Liver (tissue), 9 donors: ENCODE results near the gene JUNB. TPM values are rescaled to one million over a fixed set of nuclear protein-coding genes. Genes with fewer than 3 reads are reported as not detected.

ENCODE experiments used
- DNase-seq: peaks from one replicate; pipeline ENCODE4 v3.0.0-alpha.2; 2017; ENCODE audit warnings: low spot score
- H3K27ac ChIP-seq, 2 donors: one replicate each; pipeline ENCODE4 v1.7.0; 2013; ENCODE audit warnings: inconsistent platforms in 2 of 2, low read length in 2 of 2, control low read depth in 1 of 2, low read depth in 1 of 2, mild to moderate bottlenecking in 1 of 2
- H3K27me3 ChIP-seq, 4 donors: one replicate each; pipeline versions ENCODE4 v1.6.1 to v1.7.0; 2013; ENCODE audit warnings: low read length in 3 of 4, inconsistent platforms in 1 of 4, mild to moderate bottlenecking in 1 of 4, moderate library complexity in 1 of 4; ENCODE audit not compliant: control insufficient read depth in 4 of 4, insufficient read depth in 4 of 4
- H3K36me3 ChIP-seq, 4 donors: one replicate each; pipeline versions ENCODE4 v1.6.1 to v1.7.0; 2013; ENCODE audit warnings: low read length in 3 of 4, mild to moderate bottlenecking in 3 of 4, low read depth in 1 of 4, moderate library complexity in 1 of 4; ENCODE audit not compliant: control insufficient read depth in 4 of 4, insufficient read depth in 3 of 4
- H3K4me1 ChIP-seq, 4 donors: one replicate each; pipeline versions ENCODE4 v1.6.1 to v1.7.0; 2013; ENCODE audit warnings: low read length in 3 of 4, mild to moderate bottlenecking in 3 of 4, moderate library complexity in 1 of 4; ENCODE audit not compliant: control insufficient read depth in 4 of 4, insufficient read depth in 4 of 4
- H3K4me3 ChIP-seq, 3 donors: one replicate each; pipeline versions ENCODE4 v1.6.1 to v1.7.0; 2013; ENCODE audit warnings: low read length in 3 of 3, control low read depth in 1 of 3, low read depth in 1 of 3, mild to moderate bottlenecking in 1 of 3
- H3K9ac ChIP-seq, 2 donors: one replicate each; pipeline ENCODE4 v1.7.0; 2013; ENCODE audit warnings: low read length in 2 of 2, mild to moderate bottlenecking in 2 of 2, moderate library complexity in 2 of 2, control low read depth in 1 of 2, low read depth in 1 of 2
- H3K9me3 ChIP-seq, 4 donors: one replicate each; pipeline versions ENCODE4 v1.6.1 to v1.7.0; 2013; ENCODE audit warnings: low read length in 3 of 4; ENCODE audit not compliant: control insufficient read depth in 4 of 4
- EGR1 ChIP-seq, 2 donors: IDR thresholded peaks; 2 replicates each; pipeline ENCODE4 v1.6.1; 2016 to 2018; ENCODE audit warnings: antibody characterized with exemption in 2 of 2, low read depth in 2 of 2
- FOXA1 ChIP-seq: IDR thresholded peaks from 2 replicates; pipeline ENCODE4 v1.6.1; 2016; ENCODE audit warnings: antibody characterized with exemption
- FOXA2 ChIP-seq: IDR thresholded peaks from 2 replicates; pipeline ENCODE4 v1.6.1; 2016; ENCODE audit warnings: antibody characterized with exemption
- GABPA ChIP-seq, 2 donors: IDR thresholded peaks in 1 of 2; conservative IDR thresholded peaks in 1 of 2; 2 replicates each; pipeline ENCODE4 v1.6.1; 2016; ENCODE audit warnings: antibody characterized with exemption in 2 of 2, mild to moderate bottlenecking in 1 of 2, moderate library complexity in 1 of 2
- HNF4A ChIP-seq, 2 donors: conservative IDR thresholded peaks; 2 replicates each; pipeline ENCODE4 v1.6.1; 2016; ENCODE audit warnings: antibody characterized with exemption in 2 of 2, mild to moderate bottlenecking in 2 of 2
- HNF4G ChIP-seq: IDR thresholded peaks from 2 replicates; pipeline ENCODE4 v1.6.1; 2016; ENCODE audit warnings: antibody characterized with exemption
- JUND ChIP-seq, 2 donors: IDR thresholded peaks; 2 replicates each; pipeline ENCODE4 v1.6.1; 2016; ENCODE audit warnings: antibody characterized with exemption in 2 of 2
- NR2F2 ChIP-seq: IDR thresholded peaks from 2 replicates; pipeline ENCODE4 v1.6.1; 2016; ENCODE audit warnings: antibody characterized with exemption
- RAD21 ChIP-seq, 2 donors: IDR thresholded peaks; 2 replicates each; pipeline ENCODE4 v1.6.1; 2016; ENCODE audit warnings: antibody characterized with exemption in 2 of 2, mild to moderate bottlenecking in 2 of 2
- RXRA ChIP-seq, 2 donors: IDR thresholded peaks; 2 replicates each; pipeline ENCODE4 v1.6.1; 2017 to 2018; ENCODE audit warnings: antibody characterized with exemption in 2 of 2, mild to moderate bottlenecking in 1 of 2
- SP1 ChIP-seq: IDR thresholded peaks from 2 replicates; pipeline ENCODE4 v1.6.1; 2018; ENCODE audit warnings: antibody characterized with exemption, mild to moderate bottlenecking
- TAF1 ChIP-seq: conservative IDR thresholded peaks from 2 replicates; pipeline ENCODE4 v1.6.1; 2016; ENCODE audit warnings: antibody characterized with exemption, mild to moderate bottlenecking
- YY1 ChIP-seq: IDR thresholded peaks from 2 replicates; pipeline ENCODE4 v1.6.1; 2016; ENCODE audit warnings: antibody characterized with exemption, mild to moderate bottlenecking
- WGBS: extraction: QIAGEN DNeasy Blood & Tissue Kit; methylation state at CpG from one replicate; pipeline ENCODE4 v1.1.7; 2013; 5-methylcytosine and 5-hydroxymethylcytosine counted together
- polyA plus RNA-seq, 2 donors: library from polyadenylated mRNA; stranded (reverse) in 1 of 2; unstranded in 1 of 2; fragments of 200-250 nt in 1 of 2; fragments of >200 nt in 1 of 2; fragmentation: Nextera tagmentation in 1 of 2; extraction: Ambion mirVana in 1 of 2; gene quantifications; one replicate each; pipeline versions ENCODE4 v1.2.1 to v1.2.3, GENCODE V29; 2013 to 2015
- total RNA-seq, 2 donors: library from RNA; depleted of rRNA; stranded (reverse); fragments of >200 nt; gene quantifications; one replicate each; pipeline ENCODE4 v1.2.3, GENCODE V29; 2014
- TF ChIP-seq, protein P1 (sequence below): IDR thresholded peaks from 2 replicates; pipeline ENCODE4 v1.6.1; 2016; ENCODE audit warnings: antibody characterized with exemption, mild to moderate bottlenecking
- TF ChIP-seq, protein P2 (sequence below): fragments of 150-350 bp; IDR thresholded peaks from 2 replicates; pipeline ENCODE4 v1.5.1; 2017; ENCODE audit warnings: improper control_type of control experiment, low read depth, low read length; ENCODE audit not compliant: missing input control
- TF ChIP-seq, protein P3 (sequence below): IDR thresholded peaks from 2 replicates; pipeline ENCODE4 v1.6.1; 2016; ENCODE audit warnings: antibody characterized with exemption
- TF ChIP-seq, protein P4 (sequence below): IDR thresholded peaks from 2 replicates; pipeline ENCODE4 v1.6.1; 2016; ENCODE audit warnings: antibody characterized with exemption
- donor health status: healthy.
- donor health status: healthy.
- donor health status: healthy.
- donor health status: healthy.
- donor health status: healthy.

Gene JUNB
- total and polyA plus RNA-seq, 4 donors, result 32.7 to 79.2 (median 56.6) TPM

DNA sequence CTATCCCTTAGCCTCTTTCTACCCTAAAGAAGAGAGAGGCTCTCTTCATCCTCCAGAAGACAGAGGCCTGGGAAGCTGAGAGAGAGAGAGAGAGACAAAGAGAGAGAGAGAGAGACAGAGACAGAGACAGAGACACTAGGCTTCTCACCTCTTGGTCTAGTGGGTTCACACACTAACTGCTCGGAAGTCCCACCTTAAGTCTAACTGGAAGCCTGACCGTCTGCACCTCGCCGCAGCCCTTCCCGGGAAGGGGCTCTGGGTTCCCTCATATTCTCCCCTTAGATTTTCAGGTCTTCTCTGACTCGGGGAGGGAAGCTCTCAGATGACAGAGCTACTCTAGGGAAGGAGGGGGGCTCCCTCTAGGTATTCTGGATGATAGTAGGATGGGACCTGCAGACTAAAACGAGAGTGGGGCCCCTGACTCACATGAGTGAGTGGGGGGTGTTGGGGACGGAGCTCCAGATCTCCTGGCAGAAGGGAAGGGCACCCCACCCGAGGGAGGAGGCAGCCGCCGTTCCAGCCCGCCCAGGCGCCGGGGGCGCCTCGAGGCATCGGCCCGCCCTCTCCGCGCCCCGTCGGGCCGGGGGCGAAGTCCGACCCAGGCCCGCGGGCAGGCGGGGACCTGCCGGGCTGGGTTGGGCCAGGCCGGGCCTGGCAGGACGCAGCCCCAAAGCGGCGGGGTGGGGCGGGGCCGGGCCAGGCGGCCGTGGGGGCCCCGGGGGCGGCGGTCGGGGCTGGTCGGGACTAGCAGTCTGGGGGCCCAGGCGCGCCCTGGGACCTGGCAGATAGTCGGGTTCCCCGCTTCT, 2.0 kb upstream of the JUNB start:
- WGBS, result 2% methylated on average over 46 of the region's 46 CpGs
- H3K4me1 ChIP-seq, result peaks cover 6 to 41% (median 21%) of the 10 kb centered on the region in 4 donors
- peak overlapping the region; percentile 58 to 66 (median 59) for H3K4me3 ChIP-seq
- peak overlapping the region; percentile 98 to 99 for H3K27ac ChIP-seq
- DNase-seq, result no peak
- H3K27me3 ChIP-seq, result no peaks in the 10 kb centered on the region
- TF ChIP-seq JUND (IDR thresholded peaks at IDR 0.05) (no peak), FOXA1 (no peak), FOXA2 (no peak), HNF4A (conservative IDR thresholded peaks at IDR 0.05) (peak in 1 of 2 donors; percentile 14), RAD21 (IDR thresholded peaks at IDR 0.05) (no peak), EGR1 (IDR thresholded peaks at IDR 0.05; ENCODE audit: low read depth in 2 of 2) (peak in 1 of 2 donors; percentile 1)
- TF ChIP-seq, protein P1, sequence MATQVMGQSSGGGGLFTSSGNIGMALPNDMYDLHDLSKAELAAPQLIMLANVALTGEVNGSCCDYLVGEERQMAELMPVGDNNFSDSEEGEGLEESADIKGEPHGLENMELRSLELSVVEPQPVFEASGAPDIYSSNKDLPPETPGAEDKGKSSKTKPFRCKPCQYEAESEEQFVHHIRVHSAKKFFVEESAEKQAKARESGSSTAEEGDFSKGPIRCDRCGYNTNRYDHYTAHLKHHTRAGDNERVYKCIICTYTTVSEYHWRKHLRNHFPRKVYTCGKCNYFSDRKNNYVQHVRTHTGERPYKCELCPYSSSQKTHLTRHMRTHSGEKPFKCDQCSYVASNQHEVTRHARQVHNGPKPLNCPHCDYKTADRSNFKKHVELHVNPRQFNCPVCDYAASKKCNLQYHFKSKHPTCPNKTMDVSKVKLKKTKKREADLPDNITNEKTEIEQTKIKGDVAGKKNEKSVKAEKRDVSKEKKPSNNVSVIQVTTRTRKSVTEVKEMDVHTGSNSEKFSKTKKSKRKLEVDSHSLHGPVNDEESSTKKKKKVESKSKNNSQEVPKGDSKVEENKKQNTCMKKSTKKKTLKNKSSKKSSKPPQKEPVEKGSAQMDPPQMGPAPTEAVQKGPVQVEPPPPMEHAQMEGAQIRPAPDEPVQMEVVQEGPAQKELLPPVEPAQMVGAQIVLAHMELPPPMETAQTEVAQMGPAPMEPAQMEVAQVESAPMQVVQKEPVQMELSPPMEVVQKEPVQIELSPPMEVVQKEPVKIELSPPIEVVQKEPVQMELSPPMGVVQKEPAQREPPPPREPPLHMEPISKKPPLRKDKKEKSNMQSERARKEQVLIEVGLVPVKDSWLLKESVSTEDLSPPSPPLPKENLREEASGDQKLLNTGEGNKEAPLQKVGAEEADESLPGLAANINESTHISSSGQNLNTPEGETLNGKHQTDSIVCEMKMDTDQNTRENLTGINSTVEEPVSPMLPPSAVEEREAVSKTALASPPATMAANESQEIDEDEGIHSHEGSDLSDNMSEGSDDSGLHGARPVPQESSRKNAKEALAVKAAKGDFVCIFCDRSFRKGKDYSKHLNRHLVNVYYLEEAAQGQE, result peak; percentile 12
- TF ChIP-seq, protein P2, sequence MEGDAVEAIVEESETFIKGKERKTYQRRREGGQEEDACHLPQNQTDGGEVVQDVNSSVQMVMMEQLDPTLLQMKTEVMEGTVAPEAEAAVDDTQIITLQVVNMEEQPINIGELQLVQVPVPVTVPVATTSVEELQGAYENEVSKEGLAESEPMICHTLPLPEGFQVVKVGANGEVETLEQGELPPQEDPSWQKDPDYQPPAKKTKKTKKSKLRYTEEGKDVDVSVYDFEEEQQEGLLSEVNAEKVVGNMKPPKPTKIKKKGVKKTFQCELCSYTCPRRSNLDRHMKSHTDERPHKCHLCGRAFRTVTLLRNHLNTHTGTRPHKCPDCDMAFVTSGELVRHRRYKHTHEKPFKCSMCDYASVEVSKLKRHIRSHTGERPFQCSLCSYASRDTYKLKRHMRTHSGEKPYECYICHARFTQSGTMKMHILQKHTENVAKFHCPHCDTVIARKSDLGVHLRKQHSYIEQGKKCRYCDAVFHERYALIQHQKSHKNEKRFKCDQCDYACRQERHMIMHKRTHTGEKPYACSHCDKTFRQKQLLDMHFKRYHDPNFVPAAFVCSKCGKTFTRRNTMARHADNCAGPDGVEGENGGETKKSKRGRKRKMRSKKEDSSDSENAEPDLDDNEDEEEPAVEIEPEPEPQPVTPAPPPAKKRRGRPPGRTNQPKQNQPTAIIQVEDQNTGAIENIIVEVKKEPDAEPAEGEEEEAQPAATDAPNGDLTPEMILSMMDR, result no peak
- H3K36me3 ChIP-seq, result no peaks in the 10 kb centered on the region
- H3K9ac ChIP-seq, result peak overlapping the region; percentile 75 to 96
- H3K9me3 ChIP-seq, result no peaks in the 10 kb centered on the region

DNA sequence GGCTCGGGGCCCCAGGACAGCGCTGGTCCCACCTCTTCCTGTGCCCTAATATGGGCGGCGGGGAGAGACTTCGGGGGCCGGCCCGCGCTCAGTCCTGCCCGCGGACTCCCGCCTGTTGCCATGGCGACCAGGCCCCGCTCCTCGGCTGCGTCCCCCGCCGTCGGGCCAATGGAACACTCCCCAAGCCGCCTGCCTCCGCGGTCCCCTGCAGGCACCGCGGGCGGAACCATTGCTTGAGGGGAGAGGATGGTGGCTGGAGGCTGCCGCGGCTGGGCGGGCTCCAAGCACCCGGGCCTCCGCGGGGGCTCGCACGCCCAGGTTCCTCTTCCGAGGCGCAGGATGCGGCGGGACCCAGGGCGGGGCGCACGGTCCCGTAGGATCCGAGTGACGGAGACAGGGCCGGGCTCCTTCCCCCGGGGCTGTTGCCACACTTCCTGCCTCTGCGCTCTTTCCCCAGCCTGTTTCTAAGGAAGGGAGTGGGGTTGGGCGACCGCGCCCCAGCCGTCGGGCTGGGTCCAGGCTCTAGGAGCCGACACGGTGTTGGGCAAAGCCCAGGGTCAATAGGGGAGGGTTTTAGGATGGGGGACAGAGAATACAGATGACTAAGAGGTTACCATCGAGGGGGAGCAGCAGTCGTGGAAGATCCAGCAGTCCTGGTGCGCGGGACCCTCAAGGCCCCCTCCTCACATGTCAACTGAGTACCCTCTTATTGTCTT, 1.2 kb upstream of the JUNB start:
- Histone ChIP-seq H3K4me3 (peak overlapping the region; percentile 58 to 82 (median 62)), H3K36me3 (no peaks in the 10 kb centered on the region), H3K4me1 (peaks cover 6 to 34% (median 21%) of the 10 kb centered on the region in 4 donors), H3K9me3 (no peaks in the 10 kb centered on the region), H3K27ac (peak overlapping the region; percentile 98 to 99), H3K27me3 (no peaks in the 10 kb centered on the region), H3K9ac (peak overlapping the region; percentile 53 to 97)
- DNase-seq, result peak; percentile 94
- WGBS, result under 1% methylated on average over 56 of the region's 56 CpGs
- TF ChIP-seq SP1 (peak; percentile 72), FOXA2 (no peak), TAF1 (peak; percentile 35), HNF4G (peak; percentile 21), JUND (IDR thresholded peaks at IDR 0.05) (no peak), HNF4A (conservative IDR thresholded peaks at IDR 0.05) (peak; percentile 16 to 28), YY1 (peak; percentile 71), RXRA (IDR thresholded peaks at IDR 0.05) (peak in 1 of 2 donors; percentile 16), EGR1 (IDR thresholded peaks at IDR 0.05; ENCODE audit: low read depth in 2 of 2) (peak; percentile 30 to 38), GABPA (IDR thresholded peaks at IDR 0.05 in 1 of 2, conservative IDR thresholded peaks at IDR 0.05 in 1 of 2) (peak; percentile 60 to 83), RAD21 (IDR thresholded peaks at IDR 0.05) (peak in 1 of 2 donors; percentile 19), NR2F2 (peak; percentile 44)
- TF ChIP-seq, protein P3, sequence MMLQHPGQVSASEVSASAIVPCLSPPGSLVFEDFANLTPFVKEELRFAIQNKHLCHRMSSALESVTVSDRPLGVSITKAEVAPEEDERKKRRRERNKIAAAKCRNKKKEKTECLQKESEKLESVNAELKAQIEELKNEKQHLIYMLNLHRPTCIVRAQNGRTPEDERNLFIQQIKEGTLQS, result no peak
- TF ChIP-seq, protein P1, result no peak
- TF ChIP-seq, protein P4, sequence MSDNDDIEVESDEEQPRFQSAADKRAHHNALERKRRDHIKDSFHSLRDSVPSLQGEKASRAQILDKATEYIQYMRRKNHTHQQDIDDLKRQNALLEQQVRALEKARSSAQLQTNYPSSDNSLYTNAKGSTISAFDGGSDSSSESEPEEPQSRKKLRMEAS, result peak; percentile 47
- TF ChIP-seq, protein P2, result no peak
